Retinal pigment epithelial cell (primary cell): ENCODE results near the gene FSTL3.

ENCODE experiments used
- DNase-seq: peaks from one replicate; pipeline ENCODE4 v3.0.0-alpha.2; 2010; ENCODE audit warnings: low read depth
- H3K4me3 ChIP-seq: 2 replicates; pipeline ENCODE4 v1.5.1; 2011; ENCODE audit warnings: mild to moderate bottlenecking, low read length, control low read depth, moderate library complexity
- CTCF ChIP-seq: conservative IDR thresholded peaks from 2 replicates; pipeline ENCODE4 v1.5.1; 2011; ENCODE audit warnings: low read depth, low read length, control low read depth, inconsistent platforms

Gene FSTL3

GRCh38 chr19:641702-642101 is 34.5 kb upstream of the FSTL3 start:
- no peak for DNase-seq
- H3K4me3 ChIP-seq = no peak overlapping the region
- TF ChIP-seq CTCF = no peak

GRCh38 chr19:642767-643727 is 33.1 kb upstream of the FSTL3 start:
- no peak overlapping the region for H3K4me3 ChIP-seq
- TF ChIP-seq CTCF = no peak
- DNase-seq = no peak

- H3K4me3 ChIP-seq = no peak overlapping the region
- DNase-seq = no peak
- TF ChIP-seq CTCF = no peak
Observed at GRCh38 chr19:643736-644135, 32.5 kb upstream of the FSTL3 start.

GRCh38 chr19:644363-644762 is 31.8 kb upstream of the FSTL3 start:
- no peak for TF ChIP-seq CTCF
- H3K4me3 ChIP-seq = no peak overlapping the region
- DNase-seq = no peak

- DNase-seq = no peak
- H3K4me3 ChIP-seq = no peak overlapping the region
- no peak for TF ChIP-seq CTCF
Observed at GRCh38 chr19:644789-645188, 31.4 kb upstream of the FSTL3 start.

GRCh38 chr19:645912-646778 is 30.0 kb upstream of the FSTL3 start:
- TF ChIP-seq CTCF = no peak

More at GRCh38 chr19:645912-646778, 30.0 kb upstream of the FSTL3 start:
- no peak for DNase-seq
- no peak overlapping the region for H3K4me3 ChIP-seq
